GM13977 (cell line): Measurements from ENCODE around the gene CFAP206.
A peak's percentile ranks its signal among the peaks of the same experiment; 100 is the strongest.

Source experiments
- DNase-seq: peaks from one replicate; pipeline ENCODE4 v3.0.0; 2012; ENCODE audit warnings: low spot score
- in situ Hi-C: fragments of 300-500 bp; cut with MboI; formaldehyde crosslinking; loops from one replicate; pipeline ENCODE4 v1.12.0; 2022; ENCODE audit warnings: low sequenced_read_pairs, low pct_unique_long_range_greater_than_20kb, mixed read lengths, inconsistent platforms; ENCODE audit not compliant: unreplicated experiment
- TF ChIP-seq, protein P1 (sequence below): IDR thresholded peaks from 2 replicates; pipeline ENCODE4 v1.5.1; 2012; ENCODE audit warnings: mild to moderate bottlenecking, control low read depth; ENCODE audit not compliant: insufficient read depth; ENCODE audit errors: extremely low read depth, missing control alignments

The CFAP206 gene

DNA sequence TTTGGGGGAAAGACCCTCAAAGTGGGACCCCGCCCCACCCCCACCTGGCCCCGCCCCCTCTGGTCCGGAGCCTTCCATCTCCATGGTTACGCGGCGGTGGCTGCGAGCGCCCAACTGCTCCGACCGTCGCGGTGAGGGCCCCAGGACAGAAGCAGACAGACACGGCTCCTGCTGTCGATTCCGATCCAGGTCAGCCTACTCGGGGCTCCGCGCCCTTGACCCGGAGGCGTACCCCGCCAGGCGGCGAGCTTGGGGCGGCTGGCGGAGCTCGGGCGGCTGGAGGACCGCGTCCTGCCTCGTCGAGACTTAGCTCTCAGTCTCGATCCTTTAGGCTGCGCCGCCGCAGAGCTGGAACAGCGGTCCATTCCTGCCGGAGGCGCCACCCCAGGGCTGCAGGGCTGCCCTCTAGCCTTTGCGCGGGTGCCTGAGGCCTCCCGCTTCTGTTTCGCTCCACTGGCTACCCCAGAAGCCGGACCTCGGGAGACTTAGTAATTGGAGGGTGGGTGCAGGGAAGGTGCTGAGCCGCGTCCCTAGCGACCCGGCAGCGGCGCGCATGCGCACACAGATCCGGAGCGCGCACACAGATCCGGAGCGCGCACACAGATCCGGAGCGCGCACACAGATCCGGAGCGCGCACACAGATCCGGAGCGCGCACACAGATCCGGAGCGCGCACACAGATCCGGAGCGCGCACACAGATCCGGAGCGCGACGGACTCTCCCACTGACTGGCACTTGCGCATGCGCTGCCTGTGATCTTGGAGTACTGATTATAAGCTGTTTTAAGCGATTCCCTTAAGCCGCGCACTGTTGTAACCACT lies at the start of gene CFAP206:
CFAP206 (plus strand) TSS at position 72 of the 820 bp plus-strand sequence. CDS start 1,868 bp downstream, outside the sequence.
- in situ Hi-C loops: no loop called here
- TF ChIP-seq, protein P1, sequence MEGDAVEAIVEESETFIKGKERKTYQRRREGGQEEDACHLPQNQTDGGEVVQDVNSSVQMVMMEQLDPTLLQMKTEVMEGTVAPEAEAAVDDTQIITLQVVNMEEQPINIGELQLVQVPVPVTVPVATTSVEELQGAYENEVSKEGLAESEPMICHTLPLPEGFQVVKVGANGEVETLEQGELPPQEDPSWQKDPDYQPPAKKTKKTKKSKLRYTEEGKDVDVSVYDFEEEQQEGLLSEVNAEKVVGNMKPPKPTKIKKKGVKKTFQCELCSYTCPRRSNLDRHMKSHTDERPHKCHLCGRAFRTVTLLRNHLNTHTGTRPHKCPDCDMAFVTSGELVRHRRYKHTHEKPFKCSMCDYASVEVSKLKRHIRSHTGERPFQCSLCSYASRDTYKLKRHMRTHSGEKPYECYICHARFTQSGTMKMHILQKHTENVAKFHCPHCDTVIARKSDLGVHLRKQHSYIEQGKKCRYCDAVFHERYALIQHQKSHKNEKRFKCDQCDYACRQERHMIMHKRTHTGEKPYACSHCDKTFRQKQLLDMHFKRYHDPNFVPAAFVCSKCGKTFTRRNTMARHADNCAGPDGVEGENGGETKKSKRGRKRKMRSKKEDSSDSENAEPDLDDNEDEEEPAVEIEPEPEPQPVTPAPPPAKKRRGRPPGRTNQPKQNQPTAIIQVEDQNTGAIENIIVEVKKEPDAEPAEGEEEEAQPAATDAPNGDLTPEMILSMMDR: peak; percentile 34
- peak; percentile 89 for DNase-seq

- TF ChIP-seq, protein P1: no peak
- no peak for DNase-seq
- in situ Hi-C loops: no loop called here
These were observed 43.0 kb upstream of the CFAP206 start for GRCh38 chr6:87364602-87365252.

DNA sequence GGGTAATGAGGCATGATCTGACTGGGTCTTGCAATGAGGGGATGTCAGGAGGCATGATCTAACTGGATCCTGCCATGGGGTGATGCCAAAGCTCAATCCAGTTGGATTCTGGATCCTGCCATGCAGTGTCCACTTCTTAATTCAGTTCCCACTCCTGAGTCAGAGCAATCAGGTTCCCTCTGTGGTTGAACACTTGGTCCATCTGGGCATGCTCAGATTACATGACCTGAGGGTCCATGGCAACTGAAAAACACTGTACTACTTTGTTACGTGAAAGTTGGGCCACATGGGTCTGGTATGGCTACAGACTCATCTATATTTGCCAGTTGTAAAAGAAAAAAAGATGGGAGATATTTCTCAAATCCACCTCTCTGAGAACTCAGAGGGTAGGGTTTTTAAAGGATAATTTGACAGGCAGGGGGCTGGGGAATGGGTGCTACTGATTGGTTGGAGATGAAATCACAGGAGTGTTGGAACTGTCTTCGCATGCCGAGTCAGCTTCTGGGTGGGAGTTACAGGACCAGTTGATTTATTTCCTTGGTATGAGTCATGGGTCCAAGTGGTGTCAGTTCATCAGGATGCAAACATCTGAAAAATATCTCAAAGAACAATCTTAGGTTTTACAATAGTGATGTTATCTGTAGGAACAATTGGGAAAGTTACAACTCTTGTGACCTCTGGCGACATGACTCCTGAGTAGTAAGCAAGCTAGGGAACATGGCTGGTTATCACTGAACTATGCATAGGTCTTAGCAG lies 41.5 kb upstream of the CFAP206 start:
- TF ChIP-seq, protein P1: no peak
- in situ Hi-C loops: no loop called here
- DNase-seq: no peak

GRCh38 chr6:87366899-87367298 lies 40.9 kb upstream of the CFAP206 start:
- no peak for DNase-seq
- TF ChIP-seq, protein P1: no peak
- in situ Hi-C loops: no loop called here

GRCh38 chr6:87373377-87373776 lies 34.4 kb upstream of the CFAP206 start:
- DNase-seq: no peak
- in situ Hi-C loops: no loop called here
- TF ChIP-seq, protein P1: no peak

GRCh38 chr6:87375315-87375714 lies 32.5 kb upstream of the CFAP206 start:
- TF ChIP-seq, protein P1: no peak
- in situ Hi-C loops: no loop called here
- DNase-seq: no peak
